ENCODE data around the gene WFS1. TPM values are rescaled to one million over a fixed set of nuclear protein-coding genes. Genes with fewer than 3 reads are reported as not detected.

The WFS1 gene
- total RNA-seq, 1 donor from 2014 or later: 23.5 TPM

DNA sequence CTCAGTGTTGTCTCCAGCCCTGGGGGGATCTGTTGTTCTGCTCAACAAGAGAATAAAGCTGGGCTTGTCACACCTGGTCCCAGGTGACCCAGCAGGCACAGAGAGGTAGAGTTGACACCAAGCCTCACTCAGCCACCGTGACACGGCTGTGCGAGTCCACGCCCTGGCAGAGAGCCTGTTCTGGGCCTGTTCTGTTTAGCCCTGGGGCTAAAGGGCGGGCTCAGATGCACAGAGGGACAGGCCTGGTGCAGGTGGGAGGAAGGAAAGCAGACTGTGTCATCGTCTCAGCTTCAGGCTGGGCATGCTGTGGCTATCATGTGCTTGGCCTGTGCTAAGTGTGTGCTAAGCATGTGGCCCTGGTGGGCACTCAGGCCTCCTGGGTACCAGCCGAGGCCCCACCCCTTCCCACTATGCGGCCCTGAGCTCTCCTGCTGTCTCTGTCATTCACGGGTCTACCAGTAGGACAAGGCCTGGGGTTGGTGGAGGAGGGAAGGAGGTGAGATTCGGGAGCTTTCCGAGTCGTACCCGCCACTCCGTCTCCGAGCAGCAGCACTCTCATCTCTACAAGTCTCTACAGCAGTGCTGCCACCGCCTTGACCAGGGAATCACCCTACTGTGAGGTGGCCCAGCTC lies 10.8 kb downstream of the WFS1 start:
- DNase-seq (ENCODE audit: low read depth): no peak

DNA sequence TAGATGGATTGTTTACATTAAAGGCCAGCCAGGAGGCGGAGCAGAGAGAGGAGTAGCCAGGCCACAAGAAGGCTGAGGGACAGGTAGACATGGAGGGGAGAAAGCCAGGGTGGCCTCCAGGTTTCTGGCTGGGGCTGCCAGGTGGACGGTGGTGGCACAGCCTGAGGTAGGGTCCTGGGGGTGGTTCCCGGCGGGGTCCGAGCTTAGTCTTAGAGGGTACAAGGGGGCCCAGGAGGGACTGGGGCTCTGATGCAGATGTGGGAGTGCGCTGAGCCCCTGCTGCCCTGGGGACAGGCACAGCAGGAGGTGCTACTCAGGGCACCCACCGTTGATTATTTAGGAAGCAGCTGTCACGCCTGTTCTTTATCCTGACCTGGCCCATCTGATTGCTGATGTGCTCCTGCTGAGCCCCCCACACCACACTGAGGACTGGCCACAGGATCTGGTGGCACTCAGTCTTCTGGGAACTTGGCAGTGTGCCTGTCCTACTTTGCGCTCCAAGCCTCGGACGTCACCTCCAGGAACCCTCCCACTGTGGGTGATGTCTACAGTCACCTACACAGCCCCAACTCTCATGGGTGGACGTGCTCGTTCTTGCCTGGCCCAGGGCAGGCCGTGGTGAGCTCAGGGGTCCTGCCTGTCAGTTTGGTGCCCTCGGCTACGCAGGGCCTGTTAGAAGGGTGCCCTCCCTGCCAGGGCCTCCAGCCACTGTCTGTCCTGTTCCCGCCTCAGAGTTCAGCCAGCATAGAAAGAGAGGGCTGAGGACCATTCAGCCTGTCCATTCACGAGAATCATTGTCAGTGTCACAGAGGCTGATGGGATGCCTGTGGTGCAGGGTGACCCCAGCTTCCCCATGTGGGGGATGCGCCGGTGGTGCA lies 12.0 kb downstream of the WFS1 start:
- no peak for DNase-seq (ENCODE audit: low read depth)

DNA sequence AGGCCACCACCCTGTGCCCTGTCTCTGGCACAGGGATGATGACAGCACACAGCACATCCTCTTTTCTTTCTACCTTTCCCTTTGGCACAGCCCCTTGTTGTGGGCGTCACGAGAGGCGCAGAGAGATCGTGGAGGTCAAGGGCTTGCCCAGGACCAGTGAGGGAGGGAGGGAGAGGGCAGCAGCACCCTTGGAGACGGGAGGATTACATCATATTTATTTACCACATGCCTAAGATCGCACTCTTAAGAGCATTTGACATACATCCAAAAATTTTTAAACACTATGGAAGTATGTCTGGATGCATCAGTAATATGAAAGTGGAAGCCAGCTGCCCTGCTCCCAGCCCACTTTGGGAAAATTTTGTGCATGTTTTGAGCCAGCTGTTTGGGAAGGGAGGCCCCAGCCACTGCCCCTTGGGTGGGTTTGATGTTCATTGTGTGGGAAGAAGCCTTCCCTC lies 12.7 kb downstream of the WFS1 start:
- no peak for DNase-seq (ENCODE audit: low read depth)

DNA sequence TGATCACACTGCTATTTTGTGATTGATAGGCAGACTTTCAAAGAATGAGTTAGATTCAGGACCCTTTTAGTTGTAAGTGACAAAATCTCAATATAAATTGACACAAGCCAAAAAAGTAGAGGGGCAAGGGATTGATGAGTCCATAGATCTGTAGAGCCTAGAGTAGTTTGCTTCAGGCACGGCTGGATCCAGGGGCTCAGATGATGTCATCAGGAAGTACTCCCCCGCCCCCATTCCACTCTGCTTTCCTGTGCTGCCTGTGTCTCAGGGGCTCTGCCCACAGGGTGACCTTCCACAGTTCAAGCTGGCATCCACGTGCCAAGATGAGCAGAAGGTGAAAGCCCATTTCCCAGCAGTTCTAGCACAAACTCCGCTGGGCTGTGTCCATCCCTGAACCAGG lies 13.6 kb downstream of the WFS1 start:
- DNase-seq (ENCODE audit: low read depth): no peak

DNA sequence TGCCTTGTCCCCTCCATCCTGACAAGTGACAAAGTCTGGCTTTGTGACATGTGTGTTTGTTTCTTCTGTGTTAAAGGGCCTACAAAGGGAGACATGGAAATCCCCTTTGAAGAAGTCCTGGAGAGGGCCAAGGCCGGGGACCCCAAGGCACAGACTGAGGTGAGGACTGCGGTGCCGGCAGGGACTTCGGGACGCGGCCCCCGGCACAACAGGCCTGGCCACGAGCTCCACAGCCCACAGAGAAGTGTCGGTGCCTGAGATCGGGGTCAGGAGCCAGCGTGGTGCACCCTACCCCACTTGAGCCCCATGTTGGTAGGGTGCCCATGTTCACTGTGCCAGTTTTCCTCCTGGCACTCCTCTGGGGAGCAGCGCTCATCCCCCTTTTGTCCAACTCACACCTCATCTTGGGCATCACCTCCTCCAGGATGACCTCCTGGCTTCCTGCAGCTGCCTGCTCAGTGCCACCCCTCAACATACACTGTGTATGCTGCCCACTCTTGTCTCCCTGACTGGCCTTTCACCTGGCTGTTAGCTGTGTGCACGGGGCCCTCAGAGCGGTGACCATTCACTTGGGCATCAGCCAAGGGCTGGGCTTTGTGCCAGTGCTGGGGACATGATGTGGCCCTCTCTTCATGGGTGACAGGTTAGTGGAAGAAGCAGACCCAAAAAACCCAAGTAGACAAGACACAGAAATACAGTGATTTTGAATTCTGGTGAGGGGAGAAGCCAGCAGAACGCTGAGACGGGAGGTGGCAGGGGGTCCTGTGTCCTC lies 17.6 kb downstream of the WFS1 start:
- no peak for DNase-seq (ENCODE audit: low read depth)

DNA sequence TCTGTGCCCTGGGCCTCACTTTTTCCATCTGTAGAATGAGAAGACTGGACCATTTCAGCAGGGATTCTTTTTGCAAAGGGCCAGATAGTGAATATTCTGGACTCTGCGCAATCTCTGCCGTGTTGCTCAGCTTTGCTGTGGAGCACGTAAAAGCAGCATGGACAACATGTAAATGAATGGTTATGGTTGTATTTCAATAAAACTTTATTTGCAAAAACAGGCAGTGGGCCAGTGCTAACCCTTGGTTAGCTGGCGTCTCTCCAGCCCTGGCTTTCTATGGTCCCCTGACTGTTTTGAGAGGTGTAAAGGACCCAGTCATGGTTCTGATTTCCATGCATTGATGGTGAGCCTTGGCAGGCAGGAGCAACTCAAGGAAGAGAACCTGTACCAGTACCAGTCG lies 18.7 kb downstream of the WFS1 start:
- DNase-seq (ENCODE audit: low read depth): no peak

DNA sequence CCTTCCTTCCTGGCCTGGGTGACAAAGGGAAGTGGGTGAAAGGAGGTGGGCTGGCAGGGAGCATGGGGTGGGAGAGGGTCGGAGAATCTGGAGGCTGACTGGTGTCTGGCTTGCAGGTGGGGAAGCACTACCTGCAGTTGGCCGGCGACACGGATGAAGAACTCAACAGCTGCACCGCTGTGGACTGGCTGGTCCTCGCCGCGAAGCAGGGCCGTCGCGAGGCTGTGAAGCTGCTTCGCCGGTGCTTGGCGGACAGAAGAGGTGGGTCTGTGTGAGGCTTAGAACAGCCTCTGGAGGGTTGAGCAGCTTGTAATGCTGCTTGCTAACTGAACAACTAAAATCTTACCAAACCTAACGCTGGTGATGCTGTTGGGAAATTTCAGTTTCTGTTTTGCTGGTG lies 19.2 kb downstream of the WFS1 start:
- DNase-seq (ENCODE audit: low read depth): no peak

DNA sequence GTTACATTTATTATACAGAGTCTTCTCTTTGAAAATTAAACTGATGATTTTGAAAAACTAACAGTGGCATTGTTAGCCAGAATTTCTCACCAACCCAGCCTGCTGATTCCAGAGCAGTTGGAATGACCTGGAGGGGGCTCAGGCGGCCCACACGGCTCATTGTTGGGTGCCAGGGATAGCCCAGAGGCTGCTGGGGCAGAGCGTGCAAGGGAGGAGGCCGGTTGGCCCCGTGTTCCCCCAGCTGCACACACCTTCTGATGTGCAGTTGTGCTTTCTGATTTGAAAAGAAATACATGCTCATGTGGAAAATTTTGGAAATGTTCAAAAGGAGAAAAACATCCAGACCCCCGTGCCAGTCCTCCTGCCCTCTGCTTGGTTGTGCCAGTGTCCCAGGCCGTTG lies 20.6 kb downstream of the WFS1 start:
- DNase-seq (ENCODE audit: low read depth): no peak

DNA sequence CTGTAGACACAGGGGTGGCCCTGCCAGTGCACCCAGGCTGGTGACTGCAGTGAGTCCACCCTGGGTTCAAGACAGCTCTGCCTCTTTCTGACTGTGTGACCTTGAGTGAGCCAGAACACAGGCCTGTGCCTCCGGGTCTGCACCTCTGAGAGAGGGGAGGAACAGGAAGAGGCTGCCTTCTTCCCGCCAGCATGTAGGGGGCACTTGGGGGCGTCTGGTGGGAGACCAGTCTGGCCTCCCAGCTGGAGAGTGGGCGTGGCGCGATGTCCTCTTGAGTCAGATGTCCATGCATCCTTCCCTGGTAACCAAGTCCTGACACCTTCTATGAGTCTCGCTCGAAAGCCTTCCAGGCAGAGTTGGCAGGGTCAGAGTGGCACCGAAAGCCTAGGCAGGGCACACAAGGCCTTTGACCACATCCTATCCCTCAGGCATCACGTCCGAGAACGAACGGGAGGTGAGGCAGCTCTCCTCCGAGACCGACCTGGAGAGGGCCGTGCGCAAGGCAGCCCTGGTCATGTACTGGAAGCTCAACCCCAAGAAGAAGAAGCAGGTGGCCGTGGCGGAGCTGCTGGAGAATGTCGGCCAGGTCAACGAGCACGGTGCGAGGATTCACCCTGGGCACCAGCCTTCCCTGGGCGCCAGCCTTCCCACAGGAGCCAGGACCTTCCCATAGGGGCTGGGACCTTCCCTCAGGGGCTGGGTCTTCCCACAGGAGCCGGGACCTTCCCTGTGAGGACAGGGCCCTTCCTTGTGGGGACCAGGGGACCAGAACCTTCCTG lies 21.3 kb downstream of the WFS1 start:
- no peak for DNase-seq (ENCODE audit: low read depth)

DNA sequence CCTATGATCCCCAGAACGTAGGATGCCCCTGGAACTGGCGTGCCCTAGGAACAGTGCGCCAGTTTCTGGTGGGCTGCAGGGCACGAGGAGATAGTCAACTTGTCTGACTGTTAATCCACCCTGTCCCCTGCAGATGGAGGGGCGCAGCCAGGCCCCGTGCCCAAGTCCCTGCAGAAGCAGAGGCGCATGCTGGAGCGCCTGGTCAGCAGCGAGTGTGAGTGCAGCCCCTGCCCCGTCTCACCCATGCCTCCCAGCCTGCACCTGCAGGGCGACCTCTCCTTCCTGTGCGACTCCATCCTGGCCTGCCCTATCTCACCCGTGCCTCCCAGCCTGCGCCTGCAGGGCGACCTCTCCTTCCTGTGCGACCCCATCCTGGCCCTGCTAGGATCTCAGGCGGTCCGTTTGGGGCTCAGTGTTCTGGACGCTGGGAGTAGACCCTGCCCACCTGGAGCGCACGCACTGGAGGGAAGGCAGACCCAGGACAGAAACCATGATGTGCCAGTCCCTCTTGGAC lies 22.2 kb downstream of the WFS1 start:
- no peak for DNase-seq (ENCODE audit: low read depth)

DNA sequence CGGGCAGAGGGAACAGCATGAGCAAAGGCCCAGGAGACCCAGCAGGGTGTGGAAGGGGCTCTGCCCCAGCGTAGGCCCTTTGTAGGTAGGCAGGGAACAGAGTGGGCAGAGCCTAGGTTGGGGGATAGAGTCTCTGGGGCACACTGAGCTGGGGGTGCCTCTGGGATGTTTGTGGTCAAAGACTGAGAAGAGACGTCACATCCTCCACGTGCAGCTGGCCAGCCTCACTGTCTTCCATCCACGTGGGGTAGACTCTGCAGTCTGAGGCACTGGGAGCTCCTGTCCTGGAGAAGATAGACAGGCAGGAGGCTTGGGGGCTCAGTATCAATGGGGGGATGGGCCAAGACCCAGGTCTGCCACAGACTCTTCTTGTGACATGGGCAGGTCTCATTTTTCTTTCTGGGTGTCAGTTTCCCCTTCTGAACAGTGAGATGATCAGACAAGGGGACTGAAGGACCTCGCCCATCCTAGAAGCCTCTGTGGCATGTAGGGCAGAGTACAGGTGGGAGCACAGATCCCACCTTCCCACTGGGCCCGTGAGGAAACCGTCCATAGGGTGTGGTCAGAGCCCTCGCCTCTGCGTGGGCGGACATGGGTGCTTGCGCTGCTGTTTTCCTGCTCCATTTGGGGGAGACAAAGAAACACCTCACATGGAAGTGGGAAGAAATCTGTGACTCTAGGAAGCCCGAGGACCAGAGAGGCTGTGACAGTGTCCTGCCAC lies 22.9 kb downstream of the WFS1 start:
- DNase-seq (ENCODE audit: low read depth): no peak

DNA sequence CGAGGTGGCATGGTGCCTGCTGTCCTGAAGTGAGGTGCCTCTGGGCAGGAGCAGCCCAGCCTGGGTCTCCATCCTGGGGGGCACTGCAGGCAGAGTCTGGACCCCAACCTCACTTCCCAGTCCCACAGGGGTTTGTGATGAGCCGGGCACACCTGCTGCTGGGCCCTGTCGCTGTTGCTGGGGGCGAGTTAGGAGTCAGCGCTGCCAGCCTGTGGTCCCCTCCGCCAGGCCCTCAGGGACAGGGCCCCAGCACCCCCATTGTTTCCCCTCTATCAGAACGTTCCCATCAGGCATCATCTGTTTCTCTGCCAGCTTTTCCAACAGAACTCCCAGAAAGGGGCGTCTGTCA lies 23.4 kb downstream of the WFS1 start:
- DNase-seq (ENCODE audit: low read depth): no peak

DNA sequence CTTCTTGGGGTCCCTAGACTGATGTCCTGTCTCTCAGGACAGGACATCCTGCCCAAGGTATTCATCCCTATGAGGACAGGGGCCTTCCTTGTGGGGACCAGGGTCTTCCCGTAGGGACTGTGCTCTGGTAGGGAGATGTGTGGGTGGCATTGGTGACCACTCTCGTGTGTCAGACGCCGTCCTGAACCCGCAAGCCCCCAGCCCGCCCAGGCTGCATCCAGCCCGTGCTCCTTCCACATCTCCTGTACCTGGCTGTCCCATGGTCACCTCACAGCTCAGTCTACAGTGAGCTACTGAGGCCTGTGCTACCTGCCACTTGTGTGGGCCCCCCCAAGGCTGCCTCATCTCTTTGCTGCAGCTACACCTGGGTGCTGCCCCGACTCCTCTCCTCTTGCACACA lies 24.0 kb downstream of the WFS1 start:
- no peak for DNase-seq (ENCODE audit: low read depth)

DNA sequence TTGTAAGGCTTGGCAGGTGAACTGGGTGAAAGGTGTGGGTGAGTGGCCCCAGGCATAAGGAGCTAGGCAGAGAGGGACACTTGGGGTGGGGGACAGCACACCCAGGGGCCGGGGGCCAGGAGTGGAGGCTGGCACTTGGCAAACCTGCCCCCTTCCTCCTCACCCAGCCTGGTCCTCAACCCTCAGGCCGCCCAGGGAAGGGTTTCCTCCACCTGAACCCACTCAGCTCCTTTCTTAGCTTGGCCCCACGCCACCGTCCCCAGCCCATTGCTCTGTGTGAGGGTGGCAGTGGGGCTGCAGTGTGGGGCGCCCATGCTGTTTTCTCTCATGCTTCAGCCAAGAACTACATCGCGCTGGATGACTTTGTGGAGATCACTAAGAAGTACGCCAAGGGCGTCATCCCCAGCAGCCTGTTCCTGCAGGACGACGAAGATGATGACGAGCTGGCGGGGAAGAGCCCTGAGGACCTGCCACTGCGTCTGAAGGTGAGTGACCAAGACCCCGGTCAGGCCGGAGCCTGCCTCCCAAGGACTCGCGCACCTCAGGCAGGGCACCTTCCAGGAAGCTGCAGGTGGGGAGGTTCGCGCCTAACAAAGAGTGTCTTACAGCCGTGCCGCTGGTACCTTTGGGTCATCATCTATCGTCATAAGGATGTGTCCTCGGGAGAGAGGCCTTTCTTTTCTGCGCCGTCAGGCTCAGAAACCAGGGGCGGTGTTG lies 25.2 kb downstream of the WFS1 start:
- no peak for DNase-seq (ENCODE audit: low read depth)

DNA sequence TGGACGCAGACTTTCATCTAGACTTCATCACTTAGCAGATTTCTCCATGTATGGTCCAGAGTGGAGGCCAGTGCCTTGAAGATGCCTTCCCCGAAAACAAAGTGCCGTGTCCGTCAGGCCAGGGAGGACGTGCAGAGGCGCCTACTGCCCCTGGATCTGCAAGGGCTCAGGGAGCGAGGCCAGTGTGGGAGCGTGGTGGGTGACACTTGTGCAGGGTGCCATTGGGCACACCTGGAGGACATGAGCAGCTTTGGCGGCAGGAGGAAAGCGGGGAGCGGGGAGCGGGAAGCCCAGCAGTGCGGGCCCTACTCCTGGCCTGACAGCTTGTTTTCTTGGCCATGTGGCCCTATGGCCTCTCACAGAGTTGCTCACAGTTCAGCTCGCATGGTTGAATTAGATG lies 25.8 kb downstream of the WFS1 start:
- no peak for DNase-seq (ENCODE audit: low read depth)

DNA sequence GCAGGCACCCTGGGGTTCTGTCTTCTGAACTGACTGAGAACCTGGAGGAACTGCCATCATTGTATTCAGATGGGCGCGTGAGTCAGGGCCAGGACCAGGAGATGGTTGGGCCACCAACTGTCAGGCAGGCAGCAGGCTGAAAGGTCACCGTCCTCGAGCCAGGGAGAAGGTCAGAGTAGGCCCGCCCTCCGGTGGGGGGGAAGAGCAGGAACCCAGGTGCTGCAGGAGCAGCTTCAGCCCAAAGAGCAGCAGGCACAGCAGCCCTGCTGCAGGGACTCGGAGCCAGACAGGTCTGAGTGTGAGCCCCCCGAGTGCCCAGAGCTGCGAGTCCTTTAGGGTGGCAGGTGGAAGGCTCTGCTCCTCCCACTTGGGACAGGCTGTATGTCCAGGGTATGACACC lies 26.4 kb downstream of the WFS1 start:
- no peak for DNase-seq (ENCODE audit: low read depth)

DNA sequence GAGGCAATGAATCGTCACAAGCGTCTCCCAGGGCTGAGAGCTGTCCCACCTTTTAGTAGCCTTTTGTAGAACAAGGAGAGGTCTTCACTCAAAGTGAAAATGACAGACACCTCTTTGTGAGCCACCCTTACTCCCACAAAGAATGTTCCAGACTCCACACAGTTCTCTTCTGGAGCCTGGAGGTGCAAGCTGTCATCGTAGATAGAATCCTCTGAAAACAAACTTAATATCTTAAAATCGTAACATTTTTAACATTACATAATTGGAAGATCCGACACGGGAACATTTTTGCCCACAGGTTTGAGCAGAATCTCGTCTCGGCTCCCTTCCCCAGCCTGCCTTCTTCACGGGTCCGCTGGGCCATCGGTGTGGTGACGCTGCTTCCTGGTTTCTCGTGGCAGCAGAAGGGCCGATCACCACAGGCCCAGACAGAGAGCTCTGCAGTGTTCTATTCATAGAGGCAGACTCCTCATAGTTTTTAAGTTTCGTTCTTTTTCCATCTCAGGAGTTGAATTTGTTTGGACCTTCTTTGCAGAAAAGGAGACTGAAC lies 27.7 kb downstream of the WFS1 start:
- no peak for DNase-seq (ENCODE audit: low read depth)

DNA sequence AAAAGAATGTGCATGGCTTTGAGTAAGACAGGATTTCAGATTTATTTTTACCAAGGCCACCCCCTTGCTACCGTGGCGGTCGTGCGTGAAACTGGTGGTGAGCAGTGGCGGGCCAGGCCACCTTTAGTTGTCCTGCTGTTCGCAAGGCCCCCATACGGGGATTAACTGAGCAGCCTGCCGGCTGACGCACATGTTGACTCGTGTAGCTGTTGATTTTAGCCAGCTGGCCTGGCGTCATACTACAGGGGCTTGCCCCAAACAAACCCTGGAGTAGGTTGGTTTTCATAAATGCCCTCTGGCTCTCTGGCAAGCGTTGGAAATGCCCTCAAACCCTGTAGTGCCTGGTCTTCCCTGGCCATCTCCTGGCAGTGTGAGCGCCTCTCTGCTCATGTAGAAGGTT lies 28.4 kb downstream of the WFS1 start:
- no peak for DNase-seq (ENCODE audit: low read depth)

DNA sequence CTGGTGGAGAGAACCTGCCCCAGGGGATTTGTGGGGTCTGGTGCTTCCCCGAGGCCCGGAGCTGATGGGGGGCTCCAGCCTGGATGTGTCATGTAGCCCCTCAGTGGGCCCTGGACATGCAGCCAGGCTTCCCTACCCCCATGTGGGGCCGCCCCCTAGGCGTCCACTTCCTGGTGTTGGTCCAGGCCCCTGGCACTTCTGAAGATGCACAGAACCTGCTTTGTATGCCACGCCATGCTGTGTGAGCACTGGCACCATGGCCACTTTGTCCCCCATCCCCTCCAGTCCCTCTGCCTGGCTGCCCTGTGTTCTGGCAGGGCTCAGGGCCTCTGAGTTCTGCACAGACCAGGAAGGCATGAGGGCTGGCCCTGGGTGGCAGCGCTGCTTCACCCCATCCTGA lies 29.2 kb downstream of the WFS1 start:
- no peak for DNase-seq (ENCODE audit: low read depth)

DNA sequence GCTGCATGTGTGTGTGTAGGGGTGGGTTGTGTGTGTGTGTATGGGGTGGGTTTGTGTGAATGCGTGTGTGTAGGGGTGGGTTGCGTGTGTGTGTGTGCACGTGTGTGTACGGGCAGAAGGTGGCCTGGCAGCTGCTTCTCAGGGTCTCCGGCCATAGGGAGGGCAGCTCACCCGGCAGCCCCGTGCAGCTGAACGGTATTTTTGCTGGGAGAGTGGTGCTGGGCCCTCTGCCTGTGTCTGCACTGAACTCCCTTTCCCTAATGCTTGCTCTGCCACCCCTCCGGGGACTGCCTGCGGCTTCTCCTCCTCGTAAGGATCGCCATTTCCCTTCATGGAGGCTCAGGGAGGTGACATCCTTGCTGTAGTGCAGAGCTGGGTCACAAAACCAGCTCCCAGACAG lies 30.2 kb downstream of the WFS1 start:
- no peak for DNase-seq (ENCODE audit: low read depth)
